ENCODE results near the gene LONP2.
"Not testable (repeated sequence)": the region's sequence is repeated elsewhere in the genome, so short reads cannot be mapped to it uniquely, and the experiment has no call there.

Gene LONP2

DNA sequence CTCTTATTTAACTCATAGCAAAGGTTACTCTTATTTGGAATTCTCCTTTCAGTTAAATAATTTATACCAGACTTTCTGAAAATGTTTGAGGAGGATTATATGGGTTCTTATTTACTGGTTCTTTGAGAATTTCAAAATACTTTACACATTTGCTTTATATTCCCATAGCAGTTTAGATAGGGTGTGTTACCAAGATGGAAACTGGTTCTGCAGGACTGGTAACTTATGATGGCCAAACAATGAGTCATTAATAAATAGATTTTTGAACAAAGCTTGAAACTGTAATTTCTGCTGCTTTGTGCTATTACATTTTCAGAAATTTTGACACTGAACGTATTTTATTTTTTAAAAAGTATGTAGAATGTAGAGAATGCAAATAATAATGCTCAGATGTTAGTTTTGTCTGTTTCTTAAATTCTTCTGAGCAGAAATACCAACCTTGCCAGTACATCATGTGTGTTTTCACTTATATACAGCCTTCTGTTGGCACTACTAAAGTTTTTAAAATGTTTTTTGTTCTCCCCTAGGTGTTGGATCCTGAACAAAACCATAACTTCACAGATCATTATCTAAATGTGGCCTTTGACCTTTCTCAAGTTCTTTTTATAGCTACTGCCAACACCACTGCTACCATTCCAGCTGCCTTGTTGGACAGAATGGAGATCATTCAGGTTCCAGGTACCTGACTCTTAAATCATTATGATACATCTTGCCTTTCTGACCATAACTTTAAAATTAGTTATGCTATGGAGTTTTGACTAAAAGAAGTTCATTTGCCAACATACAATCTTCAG is 51.6 kb downstream of the LONP2 start:
- DNase-seq, result no peak

DNA sequence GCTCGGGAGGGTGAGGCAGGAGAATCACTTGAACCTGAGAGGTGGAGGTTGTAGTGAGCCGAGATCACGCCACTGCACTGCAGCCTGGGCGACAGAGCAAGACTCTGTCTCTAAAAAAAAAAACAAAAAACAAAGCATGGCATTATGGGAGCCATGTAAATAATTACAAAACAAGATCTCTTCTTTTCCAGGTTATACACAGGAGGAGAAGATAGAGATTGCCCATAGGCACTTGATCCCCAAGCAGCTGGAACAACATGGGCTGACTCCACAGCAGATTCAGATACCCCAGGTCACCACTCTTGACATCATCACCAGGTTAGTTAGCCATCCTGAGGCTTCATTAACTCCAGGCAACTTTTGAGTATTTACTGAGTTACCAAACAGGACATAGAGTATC is 55.4 kb downstream of the LONP2 start:
- no peak for DNase-seq

- DNase-seq, result no peak
Observed at GRCh38 chr16:48300391-48300856, 56.3 kb downstream of the LONP2 start.

GRCh38 chr16:48308535-48308934 is 64.4 kb downstream of the LONP2 start:
- DNase-seq, result no peak

GRCh38 chr16:48310908-48311641 is 67.0 kb downstream of the LONP2 start:
- no peak for DNase-seq

- DNase-seq, result not testable (repeated sequence)
Observed at GRCh38 chr16:48313905-48314304, 69.8 kb downstream of the LONP2 start.

- no peak for DNase-seq
Observed at GRCh38 chr16:48317026-48317425, 72.9 kb downstream of the LONP2 start.

DNA sequence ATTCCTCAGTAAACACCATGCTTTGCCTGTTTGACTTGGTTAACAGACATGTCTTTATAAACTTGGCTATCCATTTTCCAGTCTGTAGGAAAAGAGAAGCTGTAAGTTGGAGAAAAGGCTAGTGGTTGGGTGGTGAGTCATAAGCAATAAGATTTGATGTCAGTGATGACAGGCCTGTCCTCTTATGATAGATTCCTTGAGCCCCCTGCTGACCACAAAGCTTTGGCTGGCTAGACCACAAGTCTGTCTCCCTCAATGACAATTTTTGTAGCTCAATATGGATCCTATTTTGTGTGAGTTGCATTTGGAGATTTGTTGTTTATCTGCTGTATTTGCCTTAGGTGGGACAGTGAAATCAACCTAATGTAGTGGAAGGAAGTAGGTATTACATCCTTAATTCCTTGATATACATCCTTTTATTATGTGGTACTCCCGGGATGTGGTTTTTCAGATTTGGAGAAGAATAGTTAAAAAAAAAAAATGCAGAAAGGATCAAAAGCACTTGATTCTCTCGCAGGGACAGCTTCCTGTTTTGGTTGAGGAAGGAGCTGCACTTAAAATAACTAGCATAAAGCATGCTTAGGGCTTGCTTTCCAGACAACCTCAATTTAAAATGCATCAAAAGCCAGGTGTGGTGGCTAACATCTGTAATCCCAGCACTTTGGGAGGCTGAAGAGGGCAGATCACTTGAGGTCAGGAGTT is 73.7 kb downstream of the LONP2 start:
- DNase-seq, result peak; percentile 76

GRCh38 chr16:48318630-48319029 is 74.5 kb downstream of the LONP2 start:
- peak; percentile 69 for DNase-seq

DNA sequence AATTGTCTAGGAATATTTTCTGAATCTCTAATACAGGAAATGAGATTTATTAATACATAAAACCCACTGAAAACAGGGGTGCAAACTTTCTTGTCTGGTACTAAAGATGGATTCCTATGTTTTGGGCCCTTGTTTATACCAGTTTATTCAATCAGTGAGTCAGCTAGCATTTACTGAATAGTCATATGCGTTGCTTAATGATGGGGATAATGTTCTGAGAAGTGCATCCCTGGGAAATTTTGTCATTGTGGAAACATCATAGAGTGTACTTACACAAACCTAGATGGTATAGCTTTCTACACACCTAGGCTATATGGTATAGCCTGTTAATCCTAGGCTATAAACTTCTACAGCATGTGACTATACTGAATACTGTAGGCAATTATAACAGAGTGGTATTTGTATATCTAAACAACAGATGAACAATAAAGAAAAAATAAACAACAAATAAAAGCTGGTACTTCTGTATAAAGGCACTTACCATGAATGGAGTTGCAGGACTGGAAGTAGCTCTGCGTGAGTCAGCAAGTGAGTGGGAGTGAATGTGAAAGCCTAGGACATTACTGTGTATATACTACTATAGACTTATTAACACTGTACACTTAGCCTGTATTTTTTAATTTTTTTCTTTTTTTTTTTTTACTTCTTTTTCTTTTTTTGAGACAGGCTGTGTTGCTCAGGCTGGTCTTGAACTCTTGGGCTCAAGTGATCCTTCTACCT is 77.4 kb downstream of the LONP2 start:
- no peak for DNase-seq

GRCh38 chr16:48323783-48324775 is 80.0 kb downstream of the LONP2 start:
- DNase-seq, result no peak

DNA sequence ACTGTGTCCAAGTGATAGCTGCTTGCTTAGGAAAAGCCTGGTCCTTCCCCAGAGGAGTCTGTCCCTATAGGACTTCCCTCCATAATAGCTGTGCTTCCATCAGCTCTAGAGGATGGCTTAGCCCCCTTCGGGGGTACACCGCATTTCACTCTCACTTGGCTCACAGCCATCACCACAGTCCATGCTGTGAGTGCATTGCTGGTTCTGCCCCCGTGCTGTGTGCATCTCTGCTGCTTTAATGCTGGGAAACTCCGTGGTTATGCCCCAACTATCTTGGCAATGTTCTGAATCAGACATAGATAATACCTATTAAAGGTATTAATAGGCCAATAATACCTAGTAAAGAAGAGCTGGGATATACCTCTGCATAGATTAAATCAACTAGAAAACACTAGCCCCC is 82.8 kb downstream of the LONP2 start:
- DNase-seq, result no peak

- DNase-seq, result no peak
Observed at GRCh38 chr16:48329138-48329537, 85.0 kb downstream of the LONP2 start.

- DNase-seq, result no peak
Observed at GRCh38 chr16:48330189-48330840, 86.2 kb downstream of the LONP2 start.

- peak; percentile 47 for DNase-seq
Observed at GRCh38 chr16:48330841-48331192, 86.7 kb downstream of the LONP2 start.

DNA sequence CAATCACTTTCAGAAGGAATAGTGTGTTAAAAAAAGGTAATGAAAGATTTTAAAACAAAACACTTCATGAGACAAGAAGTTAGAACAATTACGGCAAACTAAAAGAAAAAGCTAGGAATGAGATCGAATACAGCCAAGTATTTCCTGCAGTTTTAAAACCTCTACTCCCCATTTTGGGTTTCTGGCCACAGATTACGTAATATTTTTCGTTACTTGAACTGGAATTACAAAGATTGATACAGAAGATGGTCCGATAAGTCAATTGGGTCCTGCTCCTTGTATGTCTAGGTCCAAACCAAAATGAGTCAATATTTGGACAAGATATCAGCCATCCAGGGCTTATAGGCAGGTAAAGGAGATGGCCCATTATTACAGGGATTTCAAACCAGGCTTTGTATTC is 88.9 kb downstream of the LONP2 start:
- no peak for DNase-seq

- DNase-seq, result no peak
Observed at GRCh38 chr16:48334325-48334724, 90.2 kb downstream of the LONP2 start.

DNA sequence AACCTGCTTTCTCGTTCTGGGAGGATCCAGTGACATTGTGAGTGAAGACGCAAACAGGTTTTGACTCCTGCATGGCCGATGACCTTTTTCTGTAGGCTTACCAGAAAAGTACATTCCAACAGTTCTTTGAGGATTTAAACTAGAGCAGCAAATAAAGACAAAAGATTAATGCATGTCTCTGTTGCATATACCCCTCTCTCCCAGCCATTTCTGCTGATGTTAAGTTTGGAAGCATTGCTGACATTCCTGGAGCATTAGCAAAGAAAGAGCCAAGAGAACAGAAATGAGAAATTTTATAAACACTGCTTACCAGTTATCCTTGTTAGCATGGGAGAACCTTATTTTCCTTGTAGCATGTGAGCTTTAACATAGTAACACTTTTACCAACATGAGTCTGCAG is 91.9 kb downstream of the LONP2 start:
- no peak for DNase-seq

GRCh38 chr16:48340054-48340453 is 96.0 kb downstream of the LONP2 start:
- peak; percentile 47 for DNase-seq

DNA sequence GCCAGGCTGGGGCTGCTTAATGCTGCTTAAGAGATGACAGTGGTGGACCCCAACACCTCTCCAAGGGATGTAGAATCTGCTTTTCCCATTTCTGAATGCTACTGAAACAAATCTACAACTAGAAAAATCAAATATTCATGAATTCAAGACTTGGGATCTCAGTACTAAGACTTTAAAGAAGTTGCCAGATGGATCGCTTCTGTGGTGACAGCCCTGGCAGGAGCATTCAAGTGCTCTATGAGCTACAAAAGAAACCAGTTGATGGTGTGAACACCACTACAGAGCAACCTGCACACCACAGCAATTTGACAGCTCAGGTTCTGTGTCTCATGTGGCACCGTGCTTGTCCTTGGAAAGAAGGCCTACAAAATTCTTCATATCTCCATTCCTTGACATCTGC is 98.5 kb downstream of the LONP2 start:
- no peak for DNase-seq

DNA sequence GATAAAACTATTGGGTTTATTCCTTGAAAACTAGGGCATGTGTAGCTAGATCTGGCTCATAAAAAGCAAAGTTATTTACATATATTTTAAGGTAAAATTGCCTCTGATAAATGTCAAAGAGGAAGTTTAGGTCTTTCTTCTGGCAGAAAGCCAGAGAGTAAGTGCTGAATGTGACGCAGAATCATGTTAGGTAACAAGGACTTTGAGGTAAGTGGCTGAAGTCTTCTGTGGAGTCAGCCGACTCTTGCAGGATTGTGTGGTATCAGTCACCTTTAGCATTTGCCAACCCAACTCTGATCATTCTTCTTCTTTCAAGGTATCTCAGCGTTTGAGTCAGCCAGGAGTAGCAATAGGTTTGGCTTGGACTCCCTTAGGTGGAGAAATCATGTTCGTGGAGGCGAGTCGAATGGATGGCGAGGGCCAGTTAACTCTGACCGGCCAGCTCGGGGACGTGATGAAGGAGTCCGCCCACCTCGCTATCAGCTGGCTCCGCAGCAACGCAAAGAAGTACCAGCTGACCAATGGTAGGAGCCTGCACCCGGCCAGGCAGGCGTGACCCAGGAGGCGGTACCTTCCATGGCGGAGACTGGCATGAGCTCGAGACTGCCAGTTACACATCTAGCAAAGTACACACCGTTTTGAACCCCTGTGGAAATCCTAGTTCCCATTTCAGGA is 103.2 kb downstream of the LONP2 start:
- peak; percentile 57 for DNase-seq
